Suprapubic skin (tissue), 4 donors: Measurements from ENCODE around the gene DPYSL3. TPM values are rescaled to one million over a fixed set of nuclear protein-coding genes. Genes with fewer than 3 reads are reported as not detected.

ENCODE experiments used
- DNase-seq, 2 donors: peaks; one replicate each; pipeline ENCODE4 v3.0.0-alpha.2; 2019; ENCODE audit warnings: low spot score in 2 of 2
- H3K27ac ChIP-seq: fragments of 200-600 bp; sonication (generic); one replicate; pipeline ENCODE4 v1.5.1; 2019
- H3K27me3 ChIP-seq: fragments of 200-600 bp; sonication (generic); one replicate; pipeline ENCODE4 v1.5.1; 2019
- H3K36me3 ChIP-seq: fragments of 200-600 bp; sonication (generic); one replicate; pipeline ENCODE4 v1.5.1; 2019
- H3K4me1 ChIP-seq: fragments of 200-600 bp; sonication (generic); one replicate; pipeline ENCODE4 v1.5.1; 2019
- H3K4me3 ChIP-seq: fragments of 200-600 bp; sonication (generic); one replicate; pipeline ENCODE4 v1.5.1; 2019; ENCODE audit warnings: mild to moderate bottlenecking
- H3K9me3 ChIP-seq: fragments of 200-600 bp; sonication (generic); one replicate; pipeline ENCODE4 v1.5.1; 2019
- CTCF ChIP-seq, 2 donors: fragments of 200-600 bp in 1 of 2; fragments of 450-650 bp in 1 of 2; sonication (generic) in 1 of 2; IDR thresholded peaks; one replicate each; pipeline ENCODE4 v1.5.1; 2016 to 2019; ENCODE audit warnings: antibody characterized with exemption in 2 of 2, mild to moderate bottlenecking in 1 of 2, moderate library complexity in 1 of 2
- EP300 ChIP-seq: sonication (generic); formaldehyde crosslinking; IDR thresholded peaks from one replicate; pipeline ENCODE4 v1.6.1; 2017; ENCODE audit warnings: antibody characterized with exemption
- POLR2A ChIP-seq, 2 donors: fragments of 450-650 bp; IDR thresholded peaks; one replicate each; pipeline ENCODE4 v1.6.1; 2017; ENCODE audit warnings: antibody characterized with exemption in 2 of 2, mild to moderate bottlenecking in 2 of 2, moderate library complexity in 2 of 2
- POLR2AphosphoS5 ChIP-seq, 3 donors: sonication (generic); formaldehyde crosslinking; IDR thresholded peaks; one replicate each; pipeline ENCODE4 v1.6.1; 2017; ENCODE audit warnings: antibody characterized with exemption in 3 of 3
- WGBS: methylation state at CpG from one replicate; pipeline ENCODE4 v1.1.5; 2018; 5-methylcytosine and 5-hydroxymethylcytosine counted together
- total RNA-seq, 4 donors: library from RNA; depleted of rRNA; stranded (reverse); fragments of >200 nt; gene quantifications; one replicate each; pipeline ENCODE4 v1.1.0, GENCODE V29; 2016

The DPYSL3 gene
- total RNA-seq, 4 donors from 2014 or later, result 12.0 to 22.2 (median 16.6) TPM

GRCh38 chr5:147485046-147485445 is 24.8 kb downstream of the DPYSL3 start:
- Histone ChIP-seq H3K4me1 (peaks cover 37% of the 10 kb centered on the region), H3K4me3 (no peak overlapping the region), H3K9me3 (no peaks in the 10 kb centered on the region), H3K27ac (peak overlapping the region; percentile 88), H3K36me3 (no peaks in the 10 kb centered on the region), H3K27me3 (no peaks in the 10 kb centered on the region)
- WGBS, result 56% methylated on average over 6 of the region's 6 CpGs
- no peak for DNase-seq
- TF ChIP-seq POLR2A (IDR thresholded peaks at IDR 0.05) (no peak), POLR2AphosphoS5 (IDR thresholded peaks at IDR 0.05) (no peak), CTCF (IDR thresholded peaks at IDR 0.05) (no peak), EP300 (no peak)

GRCh38 chr5:147484708-147485020 is 25.2 kb downstream of the DPYSL3 start:
- peaks cover 40% of the 10 kb centered on the region for H3K4me1 ChIP-seq
- no peak for DNase-seq
- 42% methylated on average over 3 of the region's 3 CpGs for WGBS
- no peaks in the 10 kb centered on the region for H3K27me3 ChIP-seq
- no peak overlapping the region for H3K4me3 ChIP-seq
- H3K9me3 ChIP-seq, result no peaks in the 10 kb centered on the region
- peak overlapping the region; percentile 88 for H3K27ac ChIP-seq
- no peak for TF ChIP-seq POLR2A (IDR thresholded peaks at IDR 0.05)
- no peaks in the 10 kb centered on the region for H3K36me3 ChIP-seq

GRCh38 chr5:147483961-147484707 is 25.7 kb downstream of the DPYSL3 start:
- Histone ChIP-seq H3K4me1 (peaks cover 45% of the 10 kb centered on the region), H3K9me3 (no peaks in the 10 kb centered on the region), H3K36me3 (no peaks in the 10 kb centered on the region), H3K27ac (peak overlapping the region; percentile 88), H3K4me3 (no peak overlapping the region), H3K27me3 (no peaks in the 10 kb centered on the region)
- peak; percentile 90 to 91 for DNase-seq
- TF ChIP-seq POLR2A (IDR thresholded peaks at IDR 0.05) (peak in 1 of 2 donors; percentile 47), CTCF (IDR thresholded peaks at IDR 0.05) (no peak), POLR2AphosphoS5 (IDR thresholded peaks at IDR 0.05) (peak in 1 of 3 donors; percentile 71), EP300 (no peak)
- WGBS, result 7% methylated on average over 5 of the region's 5 CpGs

GRCh38 chr5:147483188-147483790 is 26.6 kb downstream of the DPYSL3 start:
- Histone ChIP-seq H3K4me3 (no peak overlapping the region), H3K27me3 (no peaks in the 10 kb centered on the region), H3K36me3 (no peaks in the 10 kb centered on the region), H3K9me3 (no peaks in the 10 kb centered on the region), H3K27ac (peak overlapping the region; percentile 55), H3K4me1 (peaks cover 48% of the 10 kb centered on the region)
- no peak for DNase-seq
- 67% methylated on average over 5 of the region's 5 CpGs for WGBS
- TF ChIP-seq CTCF (IDR thresholded peaks at IDR 0.05) (no peak), POLR2A (IDR thresholded peaks at IDR 0.05) (no peak), POLR2AphosphoS5 (IDR thresholded peaks at IDR 0.05) (no peak), EP300 (no peak)

- Histone ChIP-seq H3K27me3 (no peaks in the 10 kb centered on the region), H3K4me1 (peaks cover 48% of the 10 kb centered on the region), H3K9me3 (no peaks in the 10 kb centered on the region), H3K36me3 (no peaks in the 10 kb centered on the region), H3K27ac (peak overlapping the region; percentile 55), H3K4me3 (no peak overlapping the region)
- DNase-seq, result no peak
- 64% methylated on average over 7 of the region's 7 CpGs for WGBS
- TF ChIP-seq EP300 (no peak), CTCF (IDR thresholded peaks at IDR 0.05) (no peak), POLR2A (IDR thresholded peaks at IDR 0.05) (no peak)
These were observed 27.1 kb downstream of the DPYSL3 start for GRCh38 chr5:147482706-147483180.
